K562 (cell line): Measurements from ENCODE around the gene ACOT13.

Source experiments
- ATF3 ChIP-seq, 2 experiments: fragments of 450-650 bp in 1 of 2; sonication (generic) in 1 of 2; formaldehyde crosslinking in 1 of 2; IDR thresholded peaks in 1 of 2; conservative IDR thresholded peaks in 1 of 2; 2 replicates each; pipeline versions ENCODE4 v1.6.1 to v1.8.1; 2016 to 2023; ENCODE audit warnings: mild to moderate bottlenecking in 2 of 2, moderate library complexity in 2 of 2, inconsistent platforms in 1 of 2, missing genetic modification reagents in 1 of 2
- CREB1 ChIP-seq, 2 experiments: sonication (generic) in 1 of 2; formaldehyde crosslinking in 1 of 2; IDR thresholded peaks; 2 replicates each; pipeline versions ENCODE4 v1.6.1 to v1.8.0; 2012 to 2022; ENCODE audit warnings: inconsistent platforms in 1 of 2, mild to moderate bottlenecking in 1 of 2, missing genetic modification reagents in 1 of 2, moderate library complexity in 1 of 2
- FOS ChIP-seq: IDR thresholded peaks from 3 replicates; pipeline ENCODE4 v1.6.1; 2011; ENCODE audit not compliant: insufficient read length; ENCODE audit errors: extremely low read depth
- KDM1A ChIP-seq, 2 experiments: fragments of 450-650 bp; IDR thresholded peaks; 2 replicates each; pipeline ENCODE4 v1.6.1; 2016; ENCODE audit warnings: mild to moderate bottlenecking in 2 of 2
- NFIC ChIP-seq: fragments of 450-650 bp; IDR thresholded peaks from 2 replicates; pipeline ENCODE4 v1.6.1; 2017; ENCODE audit warnings: mild to moderate bottlenecking, inconsistent platforms
- NR2F6 ChIP-seq: fragments of 450-650 bp; formaldehyde crosslinking; IDR thresholded peaks from 2 replicates; pipeline ENCODE4 v1.4.0; 2020; ENCODE audit warnings: mild to moderate bottlenecking
- PHTF2 ChIP-seq: fragments of 250-450 bp; sonication (Bioruptor Pico); IDR thresholded peaks from 2 replicates; pipeline ENCODE4 v1.5.0; 2021; ENCODE audit warnings: mild to moderate bottlenecking
- POLR3G ChIP-seq: IDR thresholded peaks from 2 replicates; pipeline ENCODE4 v1.6.1; 2011; ENCODE audit not compliant: insufficient read length, insufficient replicate concordance; ENCODE audit errors: extremely low read depth
- RBBP5 ChIP-seq: fragments of 200-600 bp; sonication (generic); IDR thresholded peaks from 2 replicates; pipeline ENCODE4 v1.6.1; 2012; ENCODE audit warnings: borderline replicate concordance, mild to moderate bottlenecking, low read length, control low read depth, inconsistent platforms; ENCODE audit not compliant: insufficient read depth, poor library complexity, severe bottlenecking
- ZBTB11 ChIP-seq, 3 experiments: fragments of 200-800 bp in 1 of 3; fragments of 250-450 bp in 1 of 3; fragments of 450-650 bp in 1 of 3; sonication (Bioruptor Pico) in 1 of 3; sonication (Bioruptor generic) in 1 of 3; formaldehyde crosslinking in 1 of 3; IDR thresholded peaks; 2 replicates each; pipeline versions ENCODE4 v1.6.1 to v1.8.0; 2016 to 2022; ENCODE audit warnings: mild to moderate bottlenecking in 2 of 3, missing genetic modification characterization in 2 of 3, missing compliant biosample characterization in 1 of 3, moderate library complexity in 1 of 3
- ZNF124 ChIP-seq: sonication (generic); formaldehyde crosslinking; IDR thresholded peaks from 2 replicates; pipeline ENCODE4 v1.8.1; 2022; ENCODE audit warnings: missing genetic modification reagents

- no peak for TF ChIP-seq PHTF2 (CRISPR knock-in tag)
- no peak for TF ChIP-seq NR2F6 (CRISPR knock-in tag)
- no peak for TF ChIP-seq ZBTB11 (CRISPR knock-in tag; IDR thresholded peaks at IDR 0.05)
- no peak for TF ChIP-seq KDM1A (IDR thresholded peaks at IDR 0.05)
- TF ChIP-seq POLR3G = no peak
- TF ChIP-seq ATF3 (IDR thresholded peaks at IDR 0.05) = peak; percentile 55
- no peak for TF ChIP-seq ATF3 (CRISPR knock-in tag; conservative IDR thresholded peaks at IDR 0.05)
- no peak for TF ChIP-seq RBBP5
- no peak for TF ChIP-seq ZNF124 (CRISPR knock-in tag)
- no peak for TF ChIP-seq FOS
- no peak for TF ChIP-seq CREB1 (IDR thresholded peaks at IDR 0.05)
- no peak for TF ChIP-seq CREB1 (CRISPR knock-in tag; IDR thresholded peaks at IDR 0.05)
- TF ChIP-seq NFIC = no peak
Measured at GRCh38 chr6:24660105-24660504, 6.8 kb upstream of the ACOT13 start.
